HepG2 (cell line): Measurements from ENCODE around the gene ROBO2.

Source experiments
- CBX1 ChIP-seq: IDR thresholded peaks from one replicate; pipeline ENCODE4 v1.6.1; 2016; ENCODE audit warnings: antibody characterized with exemption, low read depth
- CEBPB ChIP-seq: IDR thresholded peaks from 2 replicates; pipeline ENCODE4 v1.6.1; 2011; ENCODE audit warnings: low read depth, low read length, improper control_type of control experiment, borderline replicate concordance
- EP300 ChIP-seq, 3 experiments: sonication (generic) in 1 of 3; formaldehyde crosslinking in 1 of 3; IDR thresholded peaks; 2 replicates each; pipeline versions ENCODE4 v1.5.1 to v1.6.1; 2011 to 2020; ENCODE audit warnings: low read depth in 2 of 3, low read length in 2 of 3, borderline replicate concordance in 1 of 3, improper control_type of control experiment in 1 of 3, mild to moderate bottlenecking in 1 of 3, missing genetic modification reagents in 1 of 3, moderate library complexity in 1 of 3
- EZH2 ChIP-seq: conservative IDR thresholded peaks from 2 replicates; pipeline ENCODE4 v1.6.1; 2012; ENCODE audit warnings: mild to moderate bottlenecking, low read depth, low read length, moderate library complexity
- JUND ChIP-seq: sonication (generic); formaldehyde crosslinking; IDR thresholded peaks from 2 replicates; pipeline ENCODE4 v1.8.0; 2022; ENCODE audit warnings: mild to moderate bottlenecking, missing genetic modification reagents
- NCOA1 ChIP-seq: sonication (generic); formaldehyde crosslinking; IDR thresholded peaks from 2 replicates; pipeline ENCODE4 v1.9.0; 2021; ENCODE audit warnings: missing genetic modification reagents
- PRMT3 ChIP-seq: sonication (generic); formaldehyde crosslinking; IDR thresholded peaks from 2 replicates; pipeline ENCODE4 v1.8.1; 2022; ENCODE audit warnings: low read depth, mild to moderate bottlenecking, moderate library complexity, missing genetic modification reagents, borderline replicate concordance
- ZBTB7A ChIP-seq: sonication (generic); formaldehyde crosslinking; IDR thresholded peaks from 2 replicates; pipeline ENCODE4 v1.8.0; 2022; ENCODE audit warnings: mild to moderate bottlenecking, missing genetic modification reagents
- ZNF274 ChIP-seq: sonication (generic); formaldehyde crosslinking; IDR thresholded peaks from 2 replicates; pipeline ENCODE4 v1.5.1; 2020; ENCODE audit warnings: mild to moderate bottlenecking, missing genetic modification reagents
- ZNF782 ChIP-seq: sonication (generic); formaldehyde crosslinking; IDR thresholded peaks from 2 replicates; pipeline ENCODE4 v1.4.0; 2020; ENCODE audit warnings: missing genetic modification reagents, mild to moderate bottlenecking, borderline replicate concordance
- TF ChIP-seq, protein P1 (sequence below): sonication (generic); formaldehyde crosslinking; IDR thresholded peaks from 2 replicates; pipeline ENCODE4 v1.9.0; 2022; ENCODE audit warnings: missing genetic modification reagents, mild to moderate bottlenecking, borderline replicate concordance

DNA sequence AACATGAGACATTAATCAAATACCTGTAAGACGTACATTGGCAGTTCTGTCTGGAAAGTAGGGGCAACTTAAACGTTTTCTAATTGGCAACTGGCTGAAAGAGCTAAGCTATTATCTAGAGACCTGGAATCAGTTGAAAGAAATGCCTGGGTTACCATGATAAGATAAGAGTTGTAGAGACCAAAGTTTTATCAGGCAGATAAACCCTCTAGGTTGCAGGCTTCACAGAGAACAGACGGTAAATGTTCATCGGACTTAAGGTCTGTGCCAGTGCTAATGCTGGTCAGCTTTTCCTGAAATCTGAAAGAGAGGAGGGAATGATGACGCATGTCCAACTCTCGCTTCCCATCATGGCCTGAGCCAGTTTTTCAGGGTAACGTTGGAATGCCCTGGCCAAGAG lies 196.2 kb downstream of the ROBO2 start:
- no peak for TF ChIP-seq ZNF782 (CRISPR knock-in tag)
- TF ChIP-seq EZH2 = no peak
- TF ChIP-seq CEBPB = no peak
- TF ChIP-seq JUND = no peak
- TF ChIP-seq ZNF274 = no peak
- TF ChIP-seq PRMT3 (CRISPR knock-in tag) = no peak
- no peak for TF ChIP-seq EP300 (IDR thresholded peaks at IDR 0.05; ENCODE audit: low read depth in 2 of 2, low read length in 2 of 2)
- TF ChIP-seq EP300 (CRISPR knock-in tag; IDR thresholded peaks at IDR 0.05; ENCODE audit: borderline replicate concordance) = no peak
- TF ChIP-seq CBX1 = no peak
- TF ChIP-seq NCOA1 = no peak
- TF ChIP-seq ZBTB7A (CRISPR knock-in tag) = no peak
- TF ChIP-seq, protein P1, sequence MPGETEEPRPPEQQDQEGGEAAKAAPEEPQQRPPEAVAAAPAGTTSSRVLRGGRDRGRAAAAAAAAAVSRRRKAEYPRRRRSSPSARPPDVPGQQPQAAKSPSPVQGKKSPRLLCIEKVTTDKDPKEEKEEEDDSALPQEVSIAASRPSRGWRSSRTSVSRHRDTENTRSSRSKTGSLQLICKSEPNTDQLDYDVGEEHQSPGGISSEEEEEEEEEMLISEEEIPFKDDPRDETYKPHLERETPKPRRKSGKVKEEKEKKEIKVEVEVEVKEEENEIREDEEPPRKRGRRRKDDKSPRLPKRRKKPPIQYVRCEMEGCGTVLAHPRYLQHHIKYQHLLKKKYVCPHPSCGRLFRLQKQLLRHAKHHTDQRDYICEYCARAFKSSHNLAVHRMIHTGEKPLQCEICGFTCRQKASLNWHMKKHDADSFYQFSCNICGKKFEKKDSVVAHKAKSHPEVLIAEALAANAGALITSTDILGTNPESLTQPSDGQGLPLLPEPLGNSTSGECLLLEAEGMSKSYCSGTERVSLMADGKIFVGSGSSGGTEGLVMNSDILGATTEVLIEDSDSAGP (CRISPR knock-in tag) = no peak
